ENCODE data around the gene ISLR. TPM values are rescaled to one million over a fixed set of nuclear protein-coding genes. Genes with fewer than 3 reads are reported as not detected.

The ISLR gene, protein sequence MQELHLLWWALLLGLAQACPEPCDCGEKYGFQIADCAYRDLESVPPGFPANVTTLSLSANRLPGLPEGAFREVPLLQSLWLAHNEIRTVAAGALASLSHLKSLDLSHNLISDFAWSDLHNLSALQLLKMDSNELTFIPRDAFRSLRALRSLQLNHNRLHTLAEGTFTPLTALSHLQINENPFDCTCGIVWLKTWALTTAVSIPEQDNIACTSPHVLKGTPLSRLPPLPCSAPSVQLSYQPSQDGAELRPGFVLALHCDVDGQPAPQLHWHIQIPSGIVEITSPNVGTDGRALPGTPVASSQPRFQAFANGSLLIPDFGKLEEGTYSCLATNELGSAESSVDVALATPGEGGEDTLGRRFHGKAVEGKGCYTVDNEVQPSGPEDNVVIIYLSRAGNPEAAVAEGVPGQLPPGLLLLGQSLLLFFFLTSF
- total RNA-seq, result 92.1 and 202 TPM in 2 replicates

DNA sequence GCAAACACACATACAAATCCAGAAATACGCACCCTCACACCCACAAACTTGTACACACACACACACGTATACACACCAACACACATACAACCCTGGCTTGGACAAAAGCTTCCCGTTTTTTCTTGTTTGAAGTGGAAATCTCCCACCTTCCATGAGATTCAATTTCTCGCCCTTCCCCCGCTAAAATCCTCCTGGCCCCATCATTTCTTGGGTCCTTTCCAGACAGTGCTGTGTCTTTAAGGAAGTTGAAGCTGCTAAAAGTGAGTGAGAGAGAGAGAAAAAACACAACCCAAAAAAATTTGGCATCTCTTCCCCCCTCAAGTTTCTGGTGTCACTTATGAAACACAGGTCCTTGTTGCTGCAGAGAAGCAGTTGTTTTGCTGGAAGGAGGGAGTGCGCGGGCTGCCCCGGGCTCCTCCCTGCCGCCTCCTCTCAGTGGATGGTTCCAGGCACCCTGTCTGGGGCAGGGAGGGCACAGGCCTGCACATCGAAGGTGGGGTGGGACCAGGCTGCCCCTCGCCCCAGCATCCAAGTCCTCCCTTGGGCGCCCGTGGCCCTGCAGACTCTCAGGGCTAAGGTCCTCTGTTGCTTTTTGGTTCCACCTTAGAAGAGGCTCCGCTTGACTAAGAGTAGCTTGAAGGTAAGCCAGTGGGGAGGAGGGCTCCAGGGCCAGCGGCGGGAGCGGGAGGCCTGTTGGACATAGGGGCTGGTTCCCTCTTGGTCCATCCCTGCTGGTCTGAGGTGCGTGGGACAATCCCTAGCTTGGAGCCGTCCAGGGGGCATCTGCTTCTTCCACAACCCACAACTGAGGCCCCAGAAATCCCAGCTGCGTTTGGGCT lies at the start of gene ISLR:
TSS of gene ISLR (plus strand) at position 331 of the 839 bp plus-strand sequence. CDS start 1,149 bp downstream, outside the sequence.

DNA sequence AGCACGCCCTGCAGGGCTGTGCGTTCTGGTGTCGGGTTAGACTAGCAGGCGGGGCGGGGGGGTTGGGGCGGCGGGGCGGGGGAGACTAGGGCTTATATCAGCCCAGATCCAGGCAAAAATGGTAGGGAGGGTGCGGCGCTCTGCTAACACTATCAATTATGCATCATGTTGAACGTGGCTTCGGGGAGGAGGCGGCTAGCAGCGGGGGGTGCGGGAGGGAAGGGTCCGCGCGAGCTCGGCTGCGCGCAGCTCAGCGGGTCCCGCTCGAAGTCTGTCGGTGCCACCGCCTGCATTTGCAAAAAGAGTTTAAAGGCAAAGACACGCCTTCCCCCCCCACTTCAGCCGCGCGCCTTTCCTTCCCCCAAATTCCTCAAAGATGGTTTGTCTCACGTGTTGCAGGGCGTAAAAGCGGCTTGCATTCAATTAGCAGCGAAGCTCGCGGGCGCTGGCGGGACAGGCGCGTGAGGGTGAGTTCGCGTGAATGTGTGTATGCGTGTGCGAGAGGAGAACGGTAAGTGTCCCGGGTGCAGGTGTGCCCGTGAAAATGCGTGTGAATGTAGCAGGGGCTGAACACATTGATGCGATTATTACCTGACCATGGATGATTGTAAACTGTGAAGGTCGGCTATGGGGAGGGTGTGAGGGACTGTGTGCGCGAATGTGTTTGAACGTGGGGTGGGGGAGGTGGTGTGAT lies 43.2 kb upstream of the ISLR start, which contains the start of gene ISLR2:
TSS of gene ISLR2 (plus strand) at position 432 of the 694 bp plus-strand sequence. CDS start 2,169 bp downstream, outside the sequence.

DNA sequence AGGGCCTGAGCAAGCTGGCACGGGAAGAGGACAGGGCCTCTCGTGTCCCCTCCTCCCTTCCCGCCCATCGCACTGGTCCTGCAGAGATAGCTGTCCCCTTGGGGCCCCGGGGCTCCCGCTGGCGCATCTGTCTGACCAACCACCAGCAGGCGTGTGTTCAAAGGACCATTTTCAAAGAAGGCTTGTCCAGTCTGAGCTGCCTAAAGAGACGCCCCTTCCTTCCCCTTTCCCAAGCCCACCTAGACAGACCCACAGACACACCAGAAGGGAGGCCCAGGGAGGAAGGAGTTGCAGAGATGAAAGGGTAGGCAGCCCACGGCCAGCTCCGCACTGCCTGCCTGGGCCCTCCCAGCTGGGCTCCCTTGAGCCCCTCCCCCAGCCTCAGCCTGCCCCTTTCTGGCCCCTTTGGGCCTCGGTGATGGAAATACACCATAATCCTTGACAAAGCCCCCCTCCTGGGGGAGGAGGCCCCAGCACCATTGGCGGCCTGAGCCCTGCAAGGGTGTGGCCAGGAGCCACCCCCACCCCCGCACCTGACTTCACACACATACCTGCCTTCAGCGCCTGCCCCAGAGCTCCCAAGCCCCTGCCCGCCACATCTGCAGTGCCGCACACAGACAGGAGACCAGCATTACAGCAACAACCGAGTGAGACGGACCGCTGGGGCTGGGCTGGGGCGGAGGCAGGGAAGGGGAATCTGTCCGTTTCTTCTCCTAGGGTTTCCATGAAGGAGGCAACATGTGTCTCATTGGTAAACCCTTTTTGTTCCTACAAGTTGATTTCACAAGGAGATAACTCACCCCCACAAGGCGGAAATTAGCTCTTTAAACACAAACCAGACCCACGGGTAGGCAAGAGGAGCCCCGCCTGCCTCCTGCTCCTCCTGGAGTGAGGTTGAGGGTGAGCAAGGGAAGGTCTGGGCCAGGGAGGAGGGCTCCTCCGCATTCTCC lies 29.2 kb downstream of the ISLR start, which contains the start of gene STRA6:
TSS of gene STRA6 (minus strand) at position 336 of the 950 bp plus-strand sequence. CDS start 520 bp downstream, outside the sequence.

Other genes with a start within 250 kb of the ISLR start
- 212 and 287 TPM in 2 replicates for gene LOXL1, start 247.2 kb upstream of the ISLR start, total RNA-seq
- gene STOML1, start 181.4 kb upstream of the ISLR start, total RNA-seq, result 23.9 and 25.5 TPM in 2 replicates
- 47.3 and 51.8 TPM in 2 replicates for gene PML, start 179.0 kb upstream of the ISLR start, total RNA-seq
- gene GOLGA6A, start 91.2 kb upstream of the ISLR start, total RNA-seq, result not detected in 2 replicates
- gene ISLR2, start 43.1 kb upstream of the ISLR start, total RNA-seq, result not detected in 2 replicates
- gene STRA6, start 29.1 kb downstream of the ISLR start, total RNA-seq, result 0.29 and 0.83 TPM in 2 replicates
- not detected in 2 replicates for gene CCDC33, start 62.6 kb downstream of the ISLR start, total RNA-seq
- gene CYP11A1, start 193.9 kb downstream of the ISLR start, total RNA-seq, result 0.83 and 1.0 TPM in 2 replicates